Occipital lobe (tissue), 2 donors: ENCODE measurements around the gene ORC6. TPM values are rescaled to one million over a fixed set of nuclear protein-coding genes. Genes with fewer than 3 reads are reported as not detected.

Experiments
- DNase-seq: peaks from one replicate; lab custom pipeline; 2025; lab: John Stamatoyannopoulos, UW
- total RNA-seq: library from RNA; depleted of rRNA; stranded (reverse); fragments of >200 nt; gene quantifications from one replicate; pipeline ENCODE4 v1.2.3, GENCODE V29; 2014

The ORC6 gene
- total RNA-seq, 1 donor from 2014 or later = 5.0 TPM

- no peak for DNase-seq
These were observed 41.6 kb downstream of the ORC6 start for GRCh38 chr16:46730801-46731690.

GRCh38 chr16:46731691-46732555 is 42.5 kb downstream of the ORC6 start:
- no peak for DNase-seq

GRCh38 chr16:46732561-46732960 is 43.1 kb downstream of the ORC6 start:
- no peak for DNase-seq

- DNase-seq = no peak
These were observed 43.9 kb downstream of the ORC6 start for GRCh38 chr16:46733319-46733830.

- no peak for DNase-seq
These were observed 47.2 kb downstream of the ORC6 start for GRCh38 chr16:46736695-46737094.

- DNase-seq = no peak
These were observed 48.3 kb downstream of the ORC6 start for GRCh38 chr16:46737621-46738214.

GRCh38 chr16:46739934-46740333 is 50.5 kb downstream of the ORC6 start:
- DNase-seq = no peak

- DNase-seq = no peak
These were observed 53.8 kb downstream of the ORC6 start for GRCh38 chr16:46743232-46743719.

- DNase-seq = no peak
These were observed 56.2 kb downstream of the ORC6 start for GRCh38 chr16:46745617-46746016.

GRCh38 chr16:46746821-46747776 is 57.6 kb downstream of the ORC6 start:
- no peak for DNase-seq

Other genes starting within 250 kb of the ORC6 start
- gene SHCBP1, start 68.3 kb upstream of the ORC6 start, total RNA-seq = 2.8 TPM
- gene VPS35, start 481 bp upstream of the ORC6 start, total RNA-seq = 176 TPM
- 0.78 TPM for gene MYLK3, start 58.7 kb downstream of the ORC6 start, total RNA-seq
- gene C16orf87, start 141.5 kb downstream of the ORC6 start, total RNA-seq = 53.3 TPM
- gene GPT2, start 194.7 kb downstream of the ORC6 start, total RNA-seq = 20.7 TPM